GM10266 (cell line): Measurements from ENCODE around the gene NT5DC4.
"Not testable (repeated sequence)": the region's sequence is repeated elsewhere in the genome, so short reads cannot be mapped to it uniquely, and the experiment has no call there.

Source experiments
- DNase-seq: peaks from one replicate; pipeline ENCODE4 v3.0.0; 2012; ENCODE audit errors: extremely low spot score
- TF ChIP-seq, protein P1 (sequence below): IDR thresholded peaks from 2 replicates; pipeline ENCODE4 v1.5.1; 2012; ENCODE audit warnings: mild to moderate bottlenecking, low read depth; ENCODE audit not compliant: control insufficient read depth, insufficient read depth; ENCODE audit errors: missing control alignments

NT5DC4 gene

GRCh38 chr2:112699984-112700667, 20.7 kb upstream of the NT5DC4 start:
- no peak for DNase-seq
- TF ChIP-seq, protein P1, sequence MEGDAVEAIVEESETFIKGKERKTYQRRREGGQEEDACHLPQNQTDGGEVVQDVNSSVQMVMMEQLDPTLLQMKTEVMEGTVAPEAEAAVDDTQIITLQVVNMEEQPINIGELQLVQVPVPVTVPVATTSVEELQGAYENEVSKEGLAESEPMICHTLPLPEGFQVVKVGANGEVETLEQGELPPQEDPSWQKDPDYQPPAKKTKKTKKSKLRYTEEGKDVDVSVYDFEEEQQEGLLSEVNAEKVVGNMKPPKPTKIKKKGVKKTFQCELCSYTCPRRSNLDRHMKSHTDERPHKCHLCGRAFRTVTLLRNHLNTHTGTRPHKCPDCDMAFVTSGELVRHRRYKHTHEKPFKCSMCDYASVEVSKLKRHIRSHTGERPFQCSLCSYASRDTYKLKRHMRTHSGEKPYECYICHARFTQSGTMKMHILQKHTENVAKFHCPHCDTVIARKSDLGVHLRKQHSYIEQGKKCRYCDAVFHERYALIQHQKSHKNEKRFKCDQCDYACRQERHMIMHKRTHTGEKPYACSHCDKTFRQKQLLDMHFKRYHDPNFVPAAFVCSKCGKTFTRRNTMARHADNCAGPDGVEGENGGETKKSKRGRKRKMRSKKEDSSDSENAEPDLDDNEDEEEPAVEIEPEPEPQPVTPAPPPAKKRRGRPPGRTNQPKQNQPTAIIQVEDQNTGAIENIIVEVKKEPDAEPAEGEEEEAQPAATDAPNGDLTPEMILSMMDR, result no peak

DNA sequence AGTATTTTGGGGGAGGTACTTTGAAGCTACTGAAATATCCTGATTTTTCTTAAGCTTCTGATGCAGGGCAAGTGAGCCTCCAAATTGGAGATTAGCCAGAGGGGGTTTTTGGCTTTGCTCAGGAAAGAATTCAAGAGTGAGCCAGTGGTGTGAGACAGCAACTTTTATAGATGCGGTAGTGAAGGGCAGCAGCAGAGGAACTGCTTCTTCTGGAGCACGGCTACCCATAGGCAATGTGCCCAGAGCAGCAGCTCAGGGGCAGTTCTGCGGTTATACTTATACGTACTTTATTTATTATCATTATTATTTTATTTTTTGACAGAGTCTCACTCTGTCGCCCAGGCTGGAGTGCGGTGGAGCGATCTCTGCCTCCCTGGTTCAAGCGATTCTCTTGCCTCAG, 19.8 kb upstream of the NT5DC4 start:
- TF ChIP-seq, protein P1, result no peak

DNA sequence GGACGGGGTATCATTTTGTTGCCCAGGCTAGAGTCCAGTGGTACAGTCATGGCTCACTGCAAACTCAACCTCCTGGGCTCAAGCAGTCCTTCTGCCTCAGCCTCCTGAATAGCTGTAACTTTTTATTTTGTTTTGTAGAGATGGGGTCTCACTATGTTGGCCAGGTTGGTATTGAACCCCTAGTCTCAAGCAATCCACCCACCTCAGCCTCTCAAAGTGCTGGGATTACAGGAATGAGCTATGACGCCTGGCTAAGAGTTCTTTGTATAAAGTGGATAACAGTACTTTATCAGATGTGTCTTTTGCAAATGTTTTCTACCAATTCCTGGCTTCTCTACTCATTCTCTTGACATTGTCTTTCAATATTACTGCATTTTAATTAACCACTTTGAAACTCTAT, 17.1 kb upstream of the NT5DC4 start:
- no peak for DNase-seq
- TF ChIP-seq, protein P1, result no peak

More for the DNA sequence above, 19.8 kb upstream of the NT5DC4 start:
- no peak for DNase-seq

DNA sequence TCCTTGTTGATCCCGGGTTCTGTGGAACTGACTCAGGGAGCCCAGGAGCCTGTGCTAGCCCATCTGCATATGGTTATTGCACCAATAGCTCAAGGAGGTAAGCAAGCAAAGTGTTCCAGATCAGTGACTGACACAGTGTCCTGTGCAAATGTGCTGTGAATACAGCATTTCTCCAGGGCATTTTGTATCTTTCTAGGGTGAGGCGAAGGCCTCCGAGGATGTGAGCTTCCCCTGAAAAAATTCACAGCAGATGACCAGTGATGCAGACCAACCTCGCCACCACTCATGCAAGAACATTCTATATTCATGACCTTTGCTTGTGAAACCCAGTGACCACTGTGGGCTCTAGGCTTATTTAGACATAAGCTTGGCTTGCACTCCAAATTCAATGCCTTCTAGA, 15.2 kb upstream of the NT5DC4 start:
- TF ChIP-seq, protein P1, result no peak
- no peak for DNase-seq

- TF ChIP-seq, protein P1, result no peak
These were observed 14.6 kb upstream of the NT5DC4 start for GRCh38 chr2:112706170-112706664.

GRCh38 chr2:112706947-112707346, 13.9 kb upstream of the NT5DC4 start:
- DNase-seq, result not testable (repeated sequence)

More at GRCh38 chr2:112706170-112706664, 14.6 kb upstream of the NT5DC4 start:
- no peak for DNase-seq

GRCh38 chr2:112708968-112709367, 11.9 kb upstream of the NT5DC4 start:
- TF ChIP-seq, protein P1, result no peak
- no peak for DNase-seq
